VCaP (cell line): ENCODE results near the gene EMP2.

Experiments
- H3K27ac ChIP-seq: fragments of 450-650 bp; 2 replicates; pipeline ENCODE4 v1.5.1; 2017
- TF ChIP-seq, protein P1 (sequence below): fragments of 450-650 bp; conservative IDR thresholded peaks from 2 replicates; pipeline ENCODE4 v1.5.1; 2017; ENCODE audit warnings: mild to moderate bottlenecking, moderate library complexity

Gene EMP2

DNA sequence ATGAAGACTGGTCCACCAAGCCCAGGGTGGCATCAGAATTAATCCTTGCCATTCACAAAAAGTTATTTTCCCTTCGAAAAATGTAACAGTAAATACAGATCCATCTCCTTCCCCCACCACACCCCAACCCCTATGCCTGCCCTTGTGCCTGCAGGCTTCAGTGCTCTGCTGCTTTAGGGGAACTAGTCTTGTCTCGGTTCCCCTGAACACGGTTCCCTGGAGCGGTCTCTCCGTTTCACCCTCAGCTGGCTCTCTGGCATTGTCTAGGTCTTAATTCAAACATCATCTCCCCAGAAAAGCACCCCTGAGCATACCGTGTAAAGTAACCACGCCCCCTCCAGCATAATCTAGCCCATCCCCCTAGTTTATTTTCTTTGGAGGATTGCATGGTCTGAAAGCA, 25.8 kb downstream of the EMP2 start:
- TF ChIP-seq, protein P1, sequence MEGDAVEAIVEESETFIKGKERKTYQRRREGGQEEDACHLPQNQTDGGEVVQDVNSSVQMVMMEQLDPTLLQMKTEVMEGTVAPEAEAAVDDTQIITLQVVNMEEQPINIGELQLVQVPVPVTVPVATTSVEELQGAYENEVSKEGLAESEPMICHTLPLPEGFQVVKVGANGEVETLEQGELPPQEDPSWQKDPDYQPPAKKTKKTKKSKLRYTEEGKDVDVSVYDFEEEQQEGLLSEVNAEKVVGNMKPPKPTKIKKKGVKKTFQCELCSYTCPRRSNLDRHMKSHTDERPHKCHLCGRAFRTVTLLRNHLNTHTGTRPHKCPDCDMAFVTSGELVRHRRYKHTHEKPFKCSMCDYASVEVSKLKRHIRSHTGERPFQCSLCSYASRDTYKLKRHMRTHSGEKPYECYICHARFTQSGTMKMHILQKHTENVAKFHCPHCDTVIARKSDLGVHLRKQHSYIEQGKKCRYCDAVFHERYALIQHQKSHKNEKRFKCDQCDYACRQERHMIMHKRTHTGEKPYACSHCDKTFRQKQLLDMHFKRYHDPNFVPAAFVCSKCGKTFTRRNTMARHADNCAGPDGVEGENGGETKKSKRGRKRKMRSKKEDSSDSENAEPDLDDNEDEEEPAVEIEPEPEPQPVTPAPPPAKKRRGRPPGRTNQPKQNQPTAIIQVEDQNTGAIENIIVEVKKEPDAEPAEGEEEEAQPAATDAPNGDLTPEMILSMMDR, result no peak
- no peak overlapping the region for H3K27ac ChIP-seq

DNA sequence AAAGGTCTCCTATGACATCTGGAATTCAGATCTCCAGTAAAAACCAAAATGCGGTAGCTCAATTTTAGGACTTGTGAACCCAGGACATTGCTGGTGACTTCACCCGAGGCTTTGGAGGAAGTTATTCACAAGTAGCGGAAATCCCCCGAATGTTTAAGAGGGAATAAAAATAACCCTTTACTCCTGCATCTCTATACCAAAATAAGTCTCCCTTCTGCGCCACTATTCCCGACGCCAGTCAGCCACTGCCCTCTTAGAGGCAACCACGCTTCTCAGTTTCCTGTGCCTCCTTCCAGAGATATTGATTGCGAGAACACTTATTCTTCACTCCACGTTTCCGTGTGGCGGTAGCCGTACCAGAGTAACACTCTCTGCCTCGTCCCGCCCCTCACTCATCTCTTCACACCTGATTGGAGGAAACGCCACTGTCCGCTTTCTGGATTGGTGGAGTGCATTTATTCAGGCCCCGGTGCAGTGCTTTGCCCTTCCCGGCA, 27.4 kb downstream of the EMP2 start:
- H3K27ac ChIP-seq, result no peak overlapping the region
- TF ChIP-seq, protein P1, result no peak

DNA sequence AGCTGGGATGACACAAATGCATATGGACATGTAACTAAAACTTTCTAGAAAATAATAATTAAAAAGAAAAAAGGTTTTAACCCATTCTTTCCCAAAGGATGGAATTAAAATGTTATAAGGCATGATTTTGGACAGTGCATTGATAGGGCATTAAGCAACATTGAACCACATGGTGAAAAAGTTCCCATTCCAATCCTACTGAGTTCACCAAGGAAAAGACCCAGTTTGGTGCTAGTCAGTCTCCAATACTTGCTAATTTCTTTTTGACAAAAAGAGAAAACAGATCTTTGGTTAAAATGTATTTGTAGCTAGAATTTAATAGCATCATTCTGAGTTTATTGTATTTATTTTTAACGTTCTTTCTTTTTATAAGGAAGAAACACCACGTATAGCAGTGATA, 28.1 kb downstream of the EMP2 start:
- TF ChIP-seq, protein P1, result no peak
- no peak overlapping the region for H3K27ac ChIP-seq

DNA sequence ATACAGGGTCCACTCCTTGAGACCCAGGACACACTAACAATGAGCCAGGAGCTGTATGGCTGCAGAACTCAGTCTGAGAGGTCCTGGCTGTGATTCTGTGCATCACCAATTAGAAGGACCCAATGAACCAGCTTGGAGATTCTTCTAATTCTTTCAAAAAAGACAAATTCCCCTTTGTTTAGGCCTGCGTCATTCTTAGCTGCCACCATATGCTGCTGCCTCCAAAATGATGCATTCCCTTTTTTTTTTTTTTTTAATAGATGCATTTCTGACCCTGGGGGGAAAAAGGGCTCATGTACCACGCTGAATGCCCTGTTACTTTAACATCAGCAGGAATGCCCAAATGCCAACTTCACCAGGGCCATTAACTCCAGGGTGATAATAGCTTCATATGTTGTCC, 28.5 kb downstream of the EMP2 start:
- TF ChIP-seq, protein P1, result no peak
- H3K27ac ChIP-seq, result no peak overlapping the region

DNA sequence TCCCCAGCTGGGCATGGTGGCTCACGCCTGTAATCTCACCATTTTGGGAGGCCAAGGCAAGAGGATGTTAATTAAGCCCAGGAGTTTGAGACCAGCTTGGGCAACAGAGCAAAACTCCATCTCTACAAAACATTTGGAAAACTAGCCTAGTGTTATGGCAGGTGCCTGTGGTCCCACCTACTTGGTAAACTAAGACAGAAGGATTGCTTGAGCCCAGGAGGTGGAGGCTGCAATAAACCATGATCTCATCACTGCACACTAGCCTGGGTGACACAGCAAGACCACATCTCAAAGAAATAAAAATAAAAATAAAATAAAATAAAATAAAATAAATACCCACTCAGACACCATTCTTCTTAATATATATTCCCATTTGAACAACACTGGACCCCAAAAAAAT, 32.0 kb downstream of the EMP2 start:
- no peak overlapping the region for H3K27ac ChIP-seq
- TF ChIP-seq, protein P1, result no peak

DNA sequence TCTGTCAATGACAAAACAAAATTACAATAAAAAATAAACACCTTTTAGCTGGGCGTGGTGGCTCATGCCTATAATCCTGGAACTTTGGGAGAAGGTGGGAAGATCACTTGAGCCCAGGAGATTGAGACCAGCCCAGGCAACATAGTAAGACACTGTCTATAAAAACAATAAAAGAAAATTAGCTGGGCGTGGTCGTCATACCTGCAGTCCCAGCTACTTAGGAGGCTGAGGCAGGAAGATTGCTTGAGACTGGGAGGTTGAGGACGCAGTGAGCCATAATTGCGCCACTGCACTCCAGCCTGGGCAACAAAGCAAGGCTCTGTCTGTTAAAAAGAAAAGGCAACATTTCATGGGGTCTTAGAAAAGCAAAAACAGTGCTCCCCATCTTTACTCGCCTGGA, 32.7 kb downstream of the EMP2 start:
- TF ChIP-seq, protein P1, result no peak
- no peak overlapping the region for H3K27ac ChIP-seq

DNA sequence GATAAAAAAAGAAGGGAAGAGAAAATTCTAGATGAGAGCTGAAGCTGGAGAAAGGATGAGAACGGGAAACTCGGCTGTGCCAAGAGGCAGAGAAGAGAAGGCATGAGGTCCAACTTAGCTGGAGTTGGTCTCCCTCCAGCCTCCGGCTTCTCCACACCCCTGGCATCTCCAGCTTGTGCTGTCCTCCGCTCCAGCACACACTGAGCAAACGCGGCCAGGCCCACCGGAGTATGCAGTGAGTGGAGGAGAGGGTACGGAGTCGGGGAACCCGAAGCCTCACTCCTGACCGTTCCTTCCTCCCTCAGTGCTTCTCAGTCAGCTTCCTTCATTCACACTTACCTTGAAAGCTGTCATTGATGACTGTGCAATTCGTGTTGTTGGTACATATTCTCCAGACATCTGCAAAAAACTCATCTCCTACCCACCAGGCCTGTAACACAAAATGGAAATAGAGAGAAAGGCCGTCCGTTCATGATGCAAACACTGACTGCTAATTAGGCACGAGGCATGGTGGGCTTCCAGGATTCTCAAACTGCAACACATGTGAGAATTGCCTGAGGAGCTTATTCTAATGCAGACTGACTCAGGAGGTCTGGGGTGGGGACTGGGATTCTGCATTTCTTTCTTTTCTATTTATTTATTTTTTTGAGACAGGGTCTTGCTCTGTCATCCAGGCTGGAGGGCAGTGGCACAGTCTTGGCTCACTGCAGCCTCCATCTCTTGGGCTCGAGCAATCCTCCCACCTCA, 37.0 kb downstream of the EMP2 start:
- no peak overlapping the region for H3K27ac ChIP-seq
- TF ChIP-seq, protein P1, result no peak
